Natural killer cell (primary cell): ENCODE data around the gene BRD3OS. TPM values are rescaled to one million over a fixed set of nuclear protein-coding genes. Genes with fewer than 3 reads are reported as not detected.
A peak's percentile ranks its signal among the peaks of the same experiment; 100 is the strongest.

Experiments
- ATAC-seq, 3 donors: fragments of 150-1000 bp in 2 of 3; fragments of 200-7000 bp in 1 of 3; cut with Tn5 transposase; 1 replicate in 1 of 3; 2 replicates in 2 of 3; pipeline ENCODE4 v1.10.0; 2021; ENCODE audit warnings: mild to moderate bottlenecking in 2 of 3, moderate library complexity in 2 of 3
- DNase-seq, 2 donors: peaks; one replicate each; pipeline versions ENCODE4 v3.0.0 to v3.0.0-alpha.2; 2013 to 2021; ENCODE audit warnings: mixed read lengths in 1 of 2
- H3K27ac ChIP-seq: one replicate; pipeline ENCODE4 v1.5.1; 2013; ENCODE audit warnings: mild to moderate bottlenecking, low read length
- H3K27me3 ChIP-seq: one replicate; pipeline ENCODE4 v1.6.1; 2013; ENCODE audit warnings: low read length; ENCODE audit not compliant: control insufficient read depth, insufficient read depth
- H3K36me3 ChIP-seq: one replicate; pipeline ENCODE4 v1.6.1; 2013; ENCODE audit warnings: low read length; ENCODE audit not compliant: control insufficient read depth, insufficient read depth
- H3K4me1 ChIP-seq: one replicate; pipeline ENCODE4 v1.6.1; 2013; ENCODE audit warnings: low read length; ENCODE audit not compliant: control insufficient read depth, insufficient read depth
- H3K4me3 ChIP-seq: one replicate; pipeline ENCODE4 v1.5.1; 2013; ENCODE audit warnings: low read length
- H3K9me3 ChIP-seq: one replicate; pipeline ENCODE4 v1.6.1; 2013; ENCODE audit warnings: low read length; ENCODE audit not compliant: control insufficient read depth, insufficient read depth
- H3K27ac Mint-ChIP-seq, 2 donors: one replicate each; pipeline ENCODE4 v1.8.0; 2022; ENCODE audit warnings: mild to moderate bottlenecking in 2 of 2, mixed read lengths in 2 of 2, moderate library complexity in 1 of 2
- H3K27me3 Mint-ChIP-seq, 2 donors: one replicate each; pipeline ENCODE4 v1.8.0; 2022; ENCODE audit warnings: low read depth in 2 of 2, mixed read lengths in 2 of 2
- H3K36me3 Mint-ChIP-seq: one replicate; pipeline ENCODE4 v1.8.0; 2022; ENCODE audit warnings: mixed read lengths
- H3K4me1 Mint-ChIP-seq, 2 donors: one replicate each; pipeline ENCODE4 v1.8.0; 2022; ENCODE audit warnings: mixed read lengths in 2 of 2
- H3K4me3 Mint-ChIP-seq: one replicate; pipeline ENCODE4 v1.8.0; 2022; ENCODE audit warnings: mild to moderate bottlenecking, moderate library complexity, mixed read lengths
- H3K9me3 Mint-ChIP-seq, 2 donors: one replicate each; pipeline ENCODE4 v1.8.0; 2022; ENCODE audit warnings: mixed read lengths in 2 of 2
- CTCF ChIP-seq: fragments of 200-600 bp; IDR thresholded peaks from one replicate; pipeline ENCODE4 v1.8.0; 2022; ENCODE audit warnings: antibody characterized with exemption
- WGBS: methylation state at CpG from one replicate; pipeline ENCODE4 v1.1.7; 2013; ENCODE audit warnings: missing lambda C conversion rate; ENCODE audit not compliant: insufficient coverage; 5-methylcytosine and 5-hydroxymethylcytosine counted together
- intact Hi-C: fragments of 100-400 bp; cut with micrococcal nuclease; formaldehyde crosslinking; loops from one replicate; pipeline ENCODE4 v1.14.2; 2022
- total RNA-seq, 4 donors: library from RNA; stranded (reverse); fragments of 120-200 nt in 1 of 4; gene quantifications; one replicate each; pipeline versions ENCODE4 v1.2.3 to v1.2.4, GENCODE V29; 2013 to 2022

The BRD3OS gene
- total RNA-seq, 3 donors from 2014 or later (not counting 1 experiment from before 2014, with no cell fraction given): 5.5 to 6.8 (median 6.5) TPM

DNA sequence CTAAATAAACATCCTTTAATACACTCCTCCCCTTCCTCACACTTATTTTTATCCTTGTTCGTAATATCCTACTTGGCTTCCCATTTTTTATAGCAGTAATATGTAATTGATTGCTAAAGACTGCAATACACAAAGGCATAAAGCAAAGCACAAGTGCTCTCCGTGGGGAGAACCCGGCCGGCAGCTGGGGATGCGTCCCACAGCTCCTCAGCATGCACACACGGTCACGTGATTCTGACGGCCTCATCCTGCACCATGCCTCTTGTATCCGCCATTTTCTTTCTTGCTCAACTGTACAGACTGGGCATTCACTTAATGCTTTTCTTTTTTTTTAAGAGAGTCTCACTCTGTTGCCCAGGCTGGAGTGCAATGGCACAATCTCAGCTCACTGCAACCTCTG, 2.8 kb downstream of the BRD3OS start:
- no peak for TF ChIP-seq CTCF
- H3K4me3 ChIP-seq: no peak overlapping the region
- H3K4me1 Mint-ChIP-seq: peaks cover 11 to 17% of the 10 kb centered on the region in 2 donors

GRCh38 chr9:134028575-134029247, 3.4 kb downstream of the BRD3OS start:
- Histone ChIP-seq H3K4me3 (no peak overlapping the region), H3K27ac (no peak overlapping the region), H3K36me3 (peaks cover 7% of the 10 kb centered on the region), H3K4me1 (peaks cover 14% of the 10 kb centered on the region), H3K27me3 (no peaks in the 10 kb centered on the region), H3K9me3 (no peaks in the 10 kb centered on the region)
- Mint-ChIP-seq H3K27me3 (no peaks in the 10 kb centered on the region), H3K4me3 (peak overlapping the region; percentile 53), H3K27ac (no peak overlapping the region), H3K9me3 (no peaks in the 10 kb centered on the region), H3K36me3 (peaks cover 6% of the 10 kb centered on the region), H3K4me1 (peaks cover 11 to 17% of the 10 kb centered on the region in 2 donors)
- ATAC-seq (no peak), DNase-seq (no peak)
- 96% methylated on average over 22 of the region's 22 CpGs for WGBS
- no peak for TF ChIP-seq CTCF
- intact Hi-C loops: no loop called here

More for the DNA sequence above, 2.8 kb downstream of the BRD3OS start:
- Histone ChIP-seq H3K4me1 (peaks cover 14% of the 10 kb centered on the region), H3K9me3 (no peaks in the 10 kb centered on the region), H3K36me3 (peaks cover under 1% of the 10 kb centered on the region), H3K27me3 (no peaks in the 10 kb centered on the region), H3K27ac (no peak overlapping the region)
- Mint-ChIP-seq H3K4me3 (peak overlapping the region; percentile 53), H3K27ac (no peak overlapping the region), H3K36me3 (peaks cover 2% of the 10 kb centered on the region), H3K27me3 (no peaks in the 10 kb centered on the region), H3K9me3 (no peaks in the 10 kb centered on the region)
- intact Hi-C loops: no loop called here
- DNase-seq (no peak), ATAC-seq (no peak)
- 98% methylated on average over 9 of the region's 9 CpGs for WGBS

GRCh38 chr9:134029248-134030226, 4.3 kb downstream of the BRD3OS start:
- Histone ChIP-seq H3K36me3 (peaks cover 15% of the 10 kb centered on the region), H3K27me3 (no peaks in the 10 kb centered on the region), H3K4me3 (no peak overlapping the region), H3K9me3 (no peaks in the 10 kb centered on the region), H3K27ac (no peak overlapping the region), H3K4me1 (peaks cover 14% of the 10 kb centered on the region)
- Mint-ChIP-seq H3K27ac (no peak overlapping the region), H3K27me3 (no peaks in the 10 kb centered on the region), H3K36me3 (peaks cover 6% of the 10 kb centered on the region), H3K9me3 (no peaks in the 10 kb centered on the region), H3K4me3 (no peak overlapping the region), H3K4me1 (peaks cover 7 to 13% of the 10 kb centered on the region in 2 donors)
- no peak for TF ChIP-seq CTCF
- intact Hi-C loops: no loop called here
- ATAC-seq (no peak), DNase-seq (no peak)
- 93% methylated on average over 21 of the region's 21 CpGs for WGBS
